Lower lobe of right lung (tissue), 2 donors: ENCODE results near the gene LHX5. TPM values are rescaled to one million over a fixed set of nuclear protein-coding genes. Genes with fewer than 3 reads are reported as not detected.
A peak's percentile ranks its signal among the peaks of the same experiment; 100 is the strongest.

Experiments used
- ATAC-seq, 2 donors: fragments of 200-7000 bp; cut with Tn5 transposase; one replicate each; pipeline ENCODE4 v1.9.1; 2020 to 2022; ENCODE audit warnings: mild to moderate bottlenecking in 2 of 2, moderate library complexity in 2 of 2
- DNase-seq: peaks from one replicate; pipeline ENCODE4 v3.0.0-alpha.2; 2020
- H3K27ac ChIP-seq: fragments of 200-600 bp; one replicate; pipeline ENCODE4 v1.8.0; 2022
- H3K27me3 ChIP-seq: fragments of 200-600 bp; one replicate; pipeline ENCODE4 v1.8.0; 2022; ENCODE audit warnings: low read depth
- H3K36me3 ChIP-seq: fragments of 200-600 bp; one replicate; pipeline ENCODE4 v1.8.0; 2022; ENCODE audit warnings: mild to moderate bottlenecking
- H3K4me1 ChIP-seq: fragments of 200-600 bp; one replicate; pipeline ENCODE4 v1.8.0; 2022
- H3K4me3 ChIP-seq: fragments of 200-600 bp; one replicate; pipeline ENCODE4 v1.8.0; 2022; ENCODE audit warnings: mild to moderate bottlenecking
- H3K9me3 ChIP-seq: fragments of 200-600 bp; one replicate; pipeline ENCODE4 v1.8.0; 2022
- CTCF ChIP-seq: fragments of 200-600 bp; IDR thresholded peaks from one replicate; pipeline ENCODE4 v1.8.0; 2022; ENCODE audit warnings: antibody characterized with exemption, mild to moderate bottlenecking
- intact Hi-C: fragments of 100-400 bp; cut with DNase I; formaldehyde crosslinking; loops from one replicate; pipeline ENCODE4 v1.11.0; 2022
- total RNA-seq: library from RNA; stranded (reverse); fragmentation: NEBNext Ultra II Directional; extraction: Animal tissue kit (Norgen Biotek cat#: 25700); gene quantifications from one replicate; pipeline ENCODE4 v1.2.1, GENCODE V29; 2021
- donor health status: DM: no; HTN: yes; CAD: no; lungs with severe emphysema.

LHX5 gene
- total RNA-seq, 1 donor from 2014 or later, result not detected

- TF ChIP-seq CTCF, result peak; percentile 90
- Histone ChIP-seq H3K4me1 (peaks cover 26% of the 10 kb centered on the region), H3K9me3 (no peaks in the 10 kb centered on the region), H3K27ac (no peak overlapping the region), H3K36me3 (no peaks in the 10 kb centered on the region), H3K4me3 (no peak overlapping the region), H3K27me3 (no peaks in the 10 kb centered on the region)
- DNase-seq (peak; percentile 69), ATAC-seq (peak; percentile 50 to 63)
- intact Hi-C loops, result no loop called here
These were observed 46.5 kb downstream of the LHX5 start for GRCh38 chr12:113424915-113425823.

GRCh38 chr12:113424456-113424855, 47.2 kb downstream of the LHX5 start:
- Histone ChIP-seq H3K4me3 (no peak overlapping the region), H3K27ac (no peak overlapping the region), H3K9me3 (no peaks in the 10 kb centered on the region), H3K4me1 (peaks cover 26% of the 10 kb centered on the region), H3K36me3 (no peaks in the 10 kb centered on the region), H3K27me3 (no peaks in the 10 kb centered on the region)
- DNase-seq (peak; percentile 2), ATAC-seq (no peak)
- TF ChIP-seq CTCF, result no peak
- intact Hi-C loops, result no loop called here

GRCh38 chr12:113422886-113423669, 48.6 kb downstream of the LHX5 start:
- H3K27me3 ChIP-seq, result no peaks in the 10 kb centered on the region
- no peaks in the 10 kb centered on the region for H3K36me3 ChIP-seq
- peak overlapping the region; percentile 80 for H3K27ac ChIP-seq
- intact Hi-C loops, result no loop called here
- H3K4me3 ChIP-seq, result peak overlapping the region; percentile 66
- H3K9me3 ChIP-seq, result no peaks in the 10 kb centered on the region
- no peak for TF ChIP-seq CTCF
- H3K4me1 ChIP-seq, result peaks cover 32% of the 10 kb centered on the region
- ATAC-seq (no peak), DNase-seq (peak; percentile 28)

- ATAC-seq (peak; percentile 92 to 93), DNase-seq (peak; percentile 85)
- Histone ChIP-seq H3K4me1 (peaks cover 37% of the 10 kb centered on the region), H3K4me3 (peak within 1 kb of the TSS; percentile 66), H3K27ac (peak within 1 kb of the TSS; percentile 80), H3K9me3 (no peaks in the 10 kb centered on the region), H3K36me3 (no peaks in the 10 kb centered on the region), H3K27me3 (no peaks in the 10 kb centered on the region)
- intact Hi-C loops, result no loop called here
- no peak for TF ChIP-seq CTCF
These were observed 49.4 kb downstream of the LHX5 start, which contains the start of gene SDSL for GRCh38 chr12:113422030-113422885. Gene SDSL, plus strand, starts transcription at chr12:113422380. Its CDS starts 5,603 bp downstream, at chr12:113427983.
